ENCODE results near the gene OSBPL3.

DNA sequence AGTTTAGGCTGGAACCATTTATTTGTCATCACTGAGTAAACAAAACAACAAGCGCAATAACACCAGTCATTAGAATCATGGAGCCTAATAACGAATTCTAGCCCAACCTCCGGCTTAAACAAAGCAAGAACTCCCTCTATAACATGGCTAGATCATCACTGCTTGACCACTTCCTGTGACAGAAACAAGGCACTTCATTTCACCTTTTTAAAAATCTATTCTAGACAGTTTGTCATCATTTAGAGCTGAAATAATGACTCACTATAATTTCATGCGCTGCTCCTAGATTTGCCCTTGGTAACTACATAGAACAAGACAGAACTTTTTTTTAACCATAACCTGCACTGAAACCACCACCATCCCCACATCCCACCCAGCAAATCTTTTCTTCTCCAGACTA, 81.3 kb downstream of the OSBPL3 start:
- TF ChIP-seq, protein P1, sequence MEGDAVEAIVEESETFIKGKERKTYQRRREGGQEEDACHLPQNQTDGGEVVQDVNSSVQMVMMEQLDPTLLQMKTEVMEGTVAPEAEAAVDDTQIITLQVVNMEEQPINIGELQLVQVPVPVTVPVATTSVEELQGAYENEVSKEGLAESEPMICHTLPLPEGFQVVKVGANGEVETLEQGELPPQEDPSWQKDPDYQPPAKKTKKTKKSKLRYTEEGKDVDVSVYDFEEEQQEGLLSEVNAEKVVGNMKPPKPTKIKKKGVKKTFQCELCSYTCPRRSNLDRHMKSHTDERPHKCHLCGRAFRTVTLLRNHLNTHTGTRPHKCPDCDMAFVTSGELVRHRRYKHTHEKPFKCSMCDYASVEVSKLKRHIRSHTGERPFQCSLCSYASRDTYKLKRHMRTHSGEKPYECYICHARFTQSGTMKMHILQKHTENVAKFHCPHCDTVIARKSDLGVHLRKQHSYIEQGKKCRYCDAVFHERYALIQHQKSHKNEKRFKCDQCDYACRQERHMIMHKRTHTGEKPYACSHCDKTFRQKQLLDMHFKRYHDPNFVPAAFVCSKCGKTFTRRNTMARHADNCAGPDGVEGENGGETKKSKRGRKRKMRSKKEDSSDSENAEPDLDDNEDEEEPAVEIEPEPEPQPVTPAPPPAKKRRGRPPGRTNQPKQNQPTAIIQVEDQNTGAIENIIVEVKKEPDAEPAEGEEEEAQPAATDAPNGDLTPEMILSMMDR (IDR thresholded peaks at IDR 0.05) = no peak
- TF ChIP-seq SIN3A (IDR thresholded peaks at IDR 0.05; ENCODE audit: borderline replicate concordance, low read depth, low read length) (no peak), FOXJ3 (CRISPR knock-in tag; IDR thresholded peaks at IDR 0.05) (no peak), TEAD4 (IDR thresholded peaks at IDR 0.05; ENCODE audit: borderline replicate concordance, insufficient read depth) (no peak), RAD21 (IDR thresholded peaks at IDR 0.05; ENCODE audit: low read length) (no peak), NRF1 (IDR thresholded peaks at IDR 0.05; ENCODE audit: low read depth, low read length) (no peak), TCF12 (IDR thresholded peaks at IDR 0.05) (peak; percentile 65), JUND (IDR thresholded peaks at IDR 0.05) (peak; percentile 66), EP300 (IDR thresholded peaks at IDR 0.05; ENCODE audit: borderline replicate concordance in 1 of 2, low read depth in 1 of 2, low read length in 1 of 2) (peak in 1 of 2 experiments; percentile 43; a peak in 1 of 4 replicates), POLR2AphosphoS5 (IDR thresholded peaks at IDR 0.05; ENCODE audit: low read depth, low read length) (no peak)
- TF ChIP-seq, protein P2, sequence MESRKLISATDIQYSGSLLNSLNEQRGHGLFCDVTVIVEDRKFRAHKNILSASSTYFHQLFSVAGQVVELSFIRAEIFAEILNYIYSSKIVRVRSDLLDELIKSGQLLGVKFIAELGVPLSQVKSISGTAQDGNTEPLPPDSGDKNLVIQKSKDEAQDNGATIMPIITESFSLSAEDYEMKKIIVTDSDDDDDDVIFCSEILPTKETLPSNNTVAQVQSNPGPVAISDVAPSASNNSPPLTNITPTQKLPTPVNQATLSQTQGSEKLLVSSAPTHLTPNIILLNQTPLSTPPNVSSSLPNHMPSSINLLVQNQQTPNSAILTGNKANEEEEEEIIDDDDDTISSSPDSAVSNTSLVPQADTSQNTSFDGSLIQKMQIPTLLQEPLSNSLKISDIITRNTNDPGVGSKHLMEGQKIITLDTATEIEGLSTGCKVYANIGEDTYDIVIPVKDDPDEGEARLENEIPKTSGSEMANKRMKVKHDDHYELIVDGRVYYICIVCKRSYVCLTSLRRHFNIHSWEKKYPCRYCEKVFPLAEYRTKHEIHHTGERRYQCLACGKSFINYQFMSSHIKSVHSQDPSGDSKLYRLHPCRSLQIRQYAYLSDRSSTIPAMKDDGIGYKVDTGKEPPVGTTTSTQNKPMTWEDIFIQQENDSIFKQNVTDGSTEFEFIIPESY (IDR thresholded peaks at IDR 0.05; ENCODE audit: borderline replicate concordance, low read depth) = no peak
- TF ChIP-seq, protein P3, sequence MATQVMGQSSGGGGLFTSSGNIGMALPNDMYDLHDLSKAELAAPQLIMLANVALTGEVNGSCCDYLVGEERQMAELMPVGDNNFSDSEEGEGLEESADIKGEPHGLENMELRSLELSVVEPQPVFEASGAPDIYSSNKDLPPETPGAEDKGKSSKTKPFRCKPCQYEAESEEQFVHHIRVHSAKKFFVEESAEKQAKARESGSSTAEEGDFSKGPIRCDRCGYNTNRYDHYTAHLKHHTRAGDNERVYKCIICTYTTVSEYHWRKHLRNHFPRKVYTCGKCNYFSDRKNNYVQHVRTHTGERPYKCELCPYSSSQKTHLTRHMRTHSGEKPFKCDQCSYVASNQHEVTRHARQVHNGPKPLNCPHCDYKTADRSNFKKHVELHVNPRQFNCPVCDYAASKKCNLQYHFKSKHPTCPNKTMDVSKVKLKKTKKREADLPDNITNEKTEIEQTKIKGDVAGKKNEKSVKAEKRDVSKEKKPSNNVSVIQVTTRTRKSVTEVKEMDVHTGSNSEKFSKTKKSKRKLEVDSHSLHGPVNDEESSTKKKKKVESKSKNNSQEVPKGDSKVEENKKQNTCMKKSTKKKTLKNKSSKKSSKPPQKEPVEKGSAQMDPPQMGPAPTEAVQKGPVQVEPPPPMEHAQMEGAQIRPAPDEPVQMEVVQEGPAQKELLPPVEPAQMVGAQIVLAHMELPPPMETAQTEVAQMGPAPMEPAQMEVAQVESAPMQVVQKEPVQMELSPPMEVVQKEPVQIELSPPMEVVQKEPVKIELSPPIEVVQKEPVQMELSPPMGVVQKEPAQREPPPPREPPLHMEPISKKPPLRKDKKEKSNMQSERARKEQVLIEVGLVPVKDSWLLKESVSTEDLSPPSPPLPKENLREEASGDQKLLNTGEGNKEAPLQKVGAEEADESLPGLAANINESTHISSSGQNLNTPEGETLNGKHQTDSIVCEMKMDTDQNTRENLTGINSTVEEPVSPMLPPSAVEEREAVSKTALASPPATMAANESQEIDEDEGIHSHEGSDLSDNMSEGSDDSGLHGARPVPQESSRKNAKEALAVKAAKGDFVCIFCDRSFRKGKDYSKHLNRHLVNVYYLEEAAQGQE (IDR thresholded peaks at IDR 0.05; ENCODE audit: low read depth, low read length) = no peak

Data from SK-N-SH (cell line).